AG10803 (cell line): ENCODE results near the gene YAE1.

ENCODE experiments used
- DNase-seq: peaks from one replicate; pipeline ENCODE4 v3.0.0; 2010; ENCODE audit warnings: low read depth
- H3K4me3 ChIP-seq: 2 replicates; pipeline ENCODE4 v1.5.1; 2011; ENCODE audit warnings: mild to moderate bottlenecking, low read length, control low read depth
- TF ChIP-seq, protein P1 (sequence below): conservative IDR thresholded peaks from 2 replicates; pipeline ENCODE4 v1.5.1; 2011; ENCODE audit warnings: mild to moderate bottlenecking, low read length, control low read depth, inconsistent platforms

Gene YAE1

DNA sequence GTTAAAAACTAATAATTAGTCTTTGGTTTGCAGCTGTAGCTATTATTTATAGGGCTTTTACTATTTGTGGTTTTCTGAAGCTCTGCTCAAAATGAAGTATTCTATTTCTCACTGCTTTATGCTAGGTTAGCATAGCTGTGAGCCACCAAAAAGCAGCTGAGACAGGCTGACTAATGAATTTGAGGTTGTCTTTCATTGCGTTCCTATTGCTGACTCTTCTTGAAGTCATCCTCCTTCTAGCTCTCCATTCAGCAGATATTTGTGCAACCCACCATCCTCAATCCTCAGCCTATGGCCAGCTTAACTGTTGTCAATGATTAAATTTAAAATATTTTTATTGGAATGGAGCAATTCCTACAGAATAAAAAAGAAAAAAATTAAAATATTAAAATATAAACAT, 55.1 kb downstream of the YAE1 start:
- no peak overlapping the region for H3K4me3 ChIP-seq
- DNase-seq, result peak; percentile 95
- TF ChIP-seq, protein P1, sequence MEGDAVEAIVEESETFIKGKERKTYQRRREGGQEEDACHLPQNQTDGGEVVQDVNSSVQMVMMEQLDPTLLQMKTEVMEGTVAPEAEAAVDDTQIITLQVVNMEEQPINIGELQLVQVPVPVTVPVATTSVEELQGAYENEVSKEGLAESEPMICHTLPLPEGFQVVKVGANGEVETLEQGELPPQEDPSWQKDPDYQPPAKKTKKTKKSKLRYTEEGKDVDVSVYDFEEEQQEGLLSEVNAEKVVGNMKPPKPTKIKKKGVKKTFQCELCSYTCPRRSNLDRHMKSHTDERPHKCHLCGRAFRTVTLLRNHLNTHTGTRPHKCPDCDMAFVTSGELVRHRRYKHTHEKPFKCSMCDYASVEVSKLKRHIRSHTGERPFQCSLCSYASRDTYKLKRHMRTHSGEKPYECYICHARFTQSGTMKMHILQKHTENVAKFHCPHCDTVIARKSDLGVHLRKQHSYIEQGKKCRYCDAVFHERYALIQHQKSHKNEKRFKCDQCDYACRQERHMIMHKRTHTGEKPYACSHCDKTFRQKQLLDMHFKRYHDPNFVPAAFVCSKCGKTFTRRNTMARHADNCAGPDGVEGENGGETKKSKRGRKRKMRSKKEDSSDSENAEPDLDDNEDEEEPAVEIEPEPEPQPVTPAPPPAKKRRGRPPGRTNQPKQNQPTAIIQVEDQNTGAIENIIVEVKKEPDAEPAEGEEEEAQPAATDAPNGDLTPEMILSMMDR, result no peak

DNA sequence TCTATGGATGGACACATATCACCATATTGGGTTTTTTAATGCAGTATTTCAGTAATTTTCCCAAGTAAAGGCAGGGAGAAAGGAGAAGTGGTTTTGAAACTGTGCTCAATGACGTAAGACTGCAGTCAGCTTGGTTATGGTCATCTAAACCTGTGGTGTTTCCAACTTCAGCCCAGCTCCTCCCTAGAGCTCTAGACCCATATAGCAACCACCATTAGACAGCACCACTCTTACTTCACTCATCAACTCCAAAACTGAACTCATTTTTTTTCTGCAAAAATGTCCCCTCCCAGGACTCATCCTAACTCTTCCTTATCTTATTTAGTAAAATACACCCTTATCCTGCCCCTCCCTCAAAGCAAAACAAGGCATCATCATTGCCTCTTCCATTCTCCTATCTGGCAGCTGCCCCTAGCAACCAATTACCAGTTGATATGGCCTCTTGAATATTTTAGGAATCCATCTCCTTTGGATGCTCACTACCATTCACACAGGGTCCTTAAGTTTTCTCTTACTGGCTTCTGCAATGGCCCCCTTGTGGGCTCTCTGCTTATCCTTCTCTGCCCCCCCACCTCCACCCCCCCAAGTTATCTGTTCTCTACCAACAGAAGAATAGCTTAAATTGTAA, 55.7 kb downstream of the YAE1 start:
- DNase-seq, result peak; percentile 49
- TF ChIP-seq, protein P1, result peak; percentile 7; the same call in 1 of the 2 replicates
- peak overlapping the region; percentile 80; the same call in 1 of the 2 replicates for H3K4me3 ChIP-seq
